ENCODE results near the gene REL.

The REL gene

GRCh38 chr2:60947056-60947455 lies 65.7 kb downstream of the REL start:
- no peak for ATAC-seq
- TF ChIP-seq PATZ1 (CRISPR knock-in tag; IDR thresholded peaks at IDR 0.05; ENCODE audit: borderline replicate concordance) (no peak), TCF4 (CRISPR knock-in tag; IDR thresholded peaks at IDR 0.05; ENCODE audit: borderline replicate concordance) (no peak), OSR1 (CRISPR knock-in tag; IDR thresholded peaks at IDR 0.05) (no peak), ZFP3 (CRISPR knock-in tag; IDR thresholded peaks at IDR 0.05) (no peak), ZNF8 (CRISPR knock-in tag; IDR thresholded peaks at IDR 0.05) (no peak), SNAI2 (CRISPR knock-in tag; IDR thresholded peaks at IDR 0.05) (no peak), ISL1 (CRISPR knock-in tag; IDR thresholded peaks at IDR 0.05) (no peak), RARB (CRISPR knock-in tag; IDR thresholded peaks at IDR 0.05) (no peak), ZFP30 (CRISPR knock-in tag; IDR thresholded peaks at IDR 0.05) (no peak), ESRRG (CRISPR knock-in tag; IDR thresholded peaks at IDR 0.05) (no peak), CSRNP3 (CRISPR knock-in tag; IDR thresholded peaks at IDR 0.05) (no peak), ZC3H10 (CRISPR knock-in tag; IDR thresholded peaks at IDR 0.05) (no peak)
- TF ChIP-seq, protein P1, sequence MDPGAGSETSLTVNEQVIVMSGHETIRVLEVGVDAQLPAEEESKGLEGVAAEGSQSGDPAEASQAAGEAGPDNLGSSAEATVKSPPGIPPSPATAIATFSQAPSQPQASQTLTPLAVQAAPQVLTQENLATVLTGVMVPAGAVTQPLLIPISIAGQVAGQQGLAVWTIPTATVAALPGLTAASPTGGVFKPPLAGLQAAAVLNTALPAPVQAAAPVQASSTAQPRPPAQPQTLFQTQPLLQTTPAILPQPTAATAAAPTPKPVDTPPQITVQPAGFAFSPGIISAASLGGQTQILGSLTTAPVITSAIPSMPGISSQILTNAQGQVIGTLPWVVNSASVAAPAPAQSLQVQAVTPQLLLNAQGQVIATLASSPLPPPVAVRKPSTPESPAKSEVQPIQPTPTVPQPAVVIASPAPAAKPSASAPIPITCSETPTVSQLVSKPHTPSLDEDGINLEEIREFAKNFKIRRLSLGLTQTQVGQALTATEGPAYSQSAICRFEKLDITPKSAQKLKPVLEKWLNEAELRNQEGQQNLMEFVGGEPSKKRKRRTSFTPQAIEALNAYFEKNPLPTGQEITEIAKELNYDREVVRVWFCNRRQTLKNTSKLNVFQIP (CRISPR knock-in tag; IDR thresholded peaks at IDR 0.05; ENCODE audit: borderline replicate concordance, low read depth) = no peak

DNA sequence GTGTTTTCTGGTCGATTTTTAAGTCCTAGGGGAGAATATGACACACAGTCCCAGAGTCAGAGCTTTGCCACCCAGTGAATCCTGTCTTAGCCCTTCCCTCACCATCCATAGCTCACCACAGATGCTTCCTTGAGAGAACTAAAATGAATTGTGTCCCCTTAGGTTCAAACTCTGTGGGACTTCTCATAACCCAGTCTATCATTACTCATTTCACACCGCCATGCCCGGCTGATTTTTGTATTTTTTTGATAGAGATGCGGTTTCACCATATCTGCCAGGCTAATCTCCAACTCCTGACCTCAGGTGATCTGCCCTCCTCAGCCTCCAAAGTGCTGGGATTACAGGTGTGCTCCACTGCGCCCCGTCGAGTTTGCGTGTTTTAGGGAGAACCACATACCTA lies 66.8 kb downstream of the REL start:
- no peak for TF ChIP-seq ARNTL (CRISPR knock-in tag; IDR thresholded peaks at IDR 0.05; ENCODE audit: borderline replicate concordance, low read depth)
- TF ChIP-seq ESRRG (CRISPR knock-in tag; IDR thresholded peaks at IDR 0.05) = no peak
- TF ChIP-seq, protein P1 (CRISPR knock-in tag; IDR thresholded peaks at IDR 0.05; ENCODE audit: borderline replicate concordance, low read depth) = no peak
- no peak for TF ChIP-seq ZNF70 (CRISPR knock-in tag; IDR thresholded peaks at IDR 0.05)
- no peak for TF ChIP-seq BACH2 (CRISPR knock-in tag; IDR thresholded peaks at IDR 0.05; ENCODE audit: borderline replicate concordance)
- no peak for ATAC-seq

GRCh38 chr2:60948926-60949579 lies 67.7 kb downstream of the REL start:
- no peak for ATAC-seq
- no peak for TF ChIP-seq RARB (CRISPR knock-in tag; IDR thresholded peaks at IDR 0.05)
- TF ChIP-seq PPARA (CRISPR knock-in tag; IDR thresholded peaks at IDR 0.05; ENCODE audit: borderline replicate concordance) = no peak
- TF ChIP-seq TSHZ2 (CRISPR knock-in tag; IDR thresholded peaks at IDR 0.05) = no peak
- TF ChIP-seq CSRNP3 (CRISPR knock-in tag; IDR thresholded peaks at IDR 0.05) = no peak
- TF ChIP-seq GLIS3 (CRISPR knock-in tag; IDR thresholded peaks at IDR 0.05) = no peak
- TF ChIP-seq SNAI2 (CRISPR knock-in tag; IDR thresholded peaks at IDR 0.05) = no peak

All from SK-N-SH treated with all-trans-retinoic acid at 6 μM for 48 hours (cell line).